Cardiac fibroblast (primary cell): Measurements from ENCODE around the gene DENND4A.
A peak's percentile ranks its signal among the peaks of the same experiment; 100 is the strongest.

Experiments used
- DNase-seq, 2 donors: peaks; one replicate each; pipeline versions ENCODE4 v3.0.0 to v3.0.0-alpha.2; 2010; ENCODE audit warnings: low read depth in 2 of 2
- H3K4me3 ChIP-seq, 2 donors: replicated peaks in 1 of 2; 1 replicate in 1 of 2; 2 replicates in 1 of 2; pipeline ENCODE4 v1.5.1; 2011; ENCODE audit warnings: low read depth in 2 of 2, low read length in 2 of 2, mild to moderate bottlenecking in 2 of 2, moderate library complexity in 1 of 2
- TF ChIP-seq, protein P1 (sequence below): IDR thresholded peaks from one replicate; pipeline ENCODE4 v1.5.1; 2011; ENCODE audit warnings: low read depth, mild to moderate bottlenecking, low read length, inconsistent platforms

DENND4A gene

DNA sequence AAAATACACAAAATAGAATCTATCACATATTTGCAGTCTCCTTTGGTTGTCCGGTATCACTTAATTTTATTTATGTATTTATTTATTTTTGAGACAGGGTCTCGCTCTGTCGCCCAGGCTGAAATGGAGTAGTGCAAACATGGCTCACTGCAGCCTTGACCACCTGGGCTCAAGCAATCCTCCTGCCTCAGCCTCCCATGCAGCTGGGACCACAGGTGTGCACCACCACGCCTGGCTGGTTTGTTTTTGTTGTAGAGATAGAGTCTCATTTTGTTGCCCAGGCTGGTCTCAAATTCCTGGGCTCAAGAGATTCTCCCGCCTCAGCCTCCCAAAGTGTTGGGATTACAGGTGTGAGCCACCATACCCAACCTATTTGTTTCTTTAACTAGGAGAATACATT, 33.9 kb downstream of the DENND4A start:
- no peak for DNase-seq
- no peak overlapping the region for H3K4me3 ChIP-seq
- TF ChIP-seq, protein P1, sequence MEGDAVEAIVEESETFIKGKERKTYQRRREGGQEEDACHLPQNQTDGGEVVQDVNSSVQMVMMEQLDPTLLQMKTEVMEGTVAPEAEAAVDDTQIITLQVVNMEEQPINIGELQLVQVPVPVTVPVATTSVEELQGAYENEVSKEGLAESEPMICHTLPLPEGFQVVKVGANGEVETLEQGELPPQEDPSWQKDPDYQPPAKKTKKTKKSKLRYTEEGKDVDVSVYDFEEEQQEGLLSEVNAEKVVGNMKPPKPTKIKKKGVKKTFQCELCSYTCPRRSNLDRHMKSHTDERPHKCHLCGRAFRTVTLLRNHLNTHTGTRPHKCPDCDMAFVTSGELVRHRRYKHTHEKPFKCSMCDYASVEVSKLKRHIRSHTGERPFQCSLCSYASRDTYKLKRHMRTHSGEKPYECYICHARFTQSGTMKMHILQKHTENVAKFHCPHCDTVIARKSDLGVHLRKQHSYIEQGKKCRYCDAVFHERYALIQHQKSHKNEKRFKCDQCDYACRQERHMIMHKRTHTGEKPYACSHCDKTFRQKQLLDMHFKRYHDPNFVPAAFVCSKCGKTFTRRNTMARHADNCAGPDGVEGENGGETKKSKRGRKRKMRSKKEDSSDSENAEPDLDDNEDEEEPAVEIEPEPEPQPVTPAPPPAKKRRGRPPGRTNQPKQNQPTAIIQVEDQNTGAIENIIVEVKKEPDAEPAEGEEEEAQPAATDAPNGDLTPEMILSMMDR = no peak

GRCh38 chr15:65757256-65757655, 34.8 kb downstream of the DENND4A start:
- DNase-seq = peak in 1 of 2 donors; percentile 13
- TF ChIP-seq, protein P1 = no peak
- no peak overlapping the region for H3K4me3 ChIP-seq

- TF ChIP-seq, protein P1 = no peak
Measured at GRCh38 chr15:65752151-65752700, 39.9 kb downstream of the DENND4A start.

DNA sequence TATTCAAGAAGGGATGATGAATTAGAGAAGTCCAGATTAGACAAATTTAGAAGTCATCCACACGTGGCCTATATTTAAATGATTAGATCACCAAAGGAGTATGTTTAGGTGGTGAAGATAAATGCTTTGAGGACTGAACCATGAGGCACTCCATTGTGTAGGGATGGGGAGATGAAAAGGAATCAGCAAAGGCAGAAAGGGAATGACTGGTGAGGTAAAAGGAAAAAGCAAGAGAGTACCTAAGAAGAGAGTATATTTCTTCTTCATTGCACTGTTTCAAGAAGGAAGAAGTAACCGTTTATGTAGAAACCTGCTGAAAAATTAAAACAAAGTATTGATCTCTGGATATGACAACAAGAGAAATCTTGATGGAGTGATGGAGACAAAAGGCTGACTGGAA, 40.7 kb downstream of the DENND4A start:
- DNase-seq = no peak
- no peak overlapping the region for H3K4me3 ChIP-seq
- TF ChIP-seq, protein P1 = no peak

More at GRCh38 chr15:65752151-65752700, 39.9 kb downstream of the DENND4A start:
- DNase-seq = peak in 1 of 2 donors; percentile 54
- H3K4me3 ChIP-seq = no peak overlapping the region

DNA sequence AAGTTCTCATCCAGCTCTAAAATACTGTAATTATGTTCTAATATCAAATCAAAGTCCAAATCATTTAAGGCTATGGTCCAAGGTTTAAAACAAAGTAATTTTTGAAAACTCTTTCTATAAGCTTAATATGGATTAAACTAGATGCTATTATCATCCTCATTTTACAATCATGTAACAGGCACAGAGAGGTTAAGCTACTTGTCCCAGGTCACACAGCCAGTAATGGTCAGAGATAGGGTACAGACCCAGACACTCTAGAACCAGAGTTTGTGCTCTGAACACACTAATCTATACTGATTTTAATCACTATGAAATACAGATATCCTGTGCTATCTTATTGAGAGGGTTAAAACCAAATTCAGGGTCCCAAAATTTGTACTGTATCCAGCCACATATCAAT, 44.8 kb downstream of the DENND4A start:
- no peak overlapping the region for H3K4me3 ChIP-seq
- TF ChIP-seq, protein P1 = no peak
- DNase-seq = no peak

GRCh38 chr15:65743637-65744252, 48.3 kb downstream of the DENND4A start:
- no peak overlapping the region for H3K4me3 ChIP-seq
- peak in 1 of 2 donors; percentile 3 for DNase-seq
- TF ChIP-seq, protein P1 = no peak

GRCh38 chr15:65740148-65740547, 51.9 kb downstream of the DENND4A start:
- H3K4me3 ChIP-seq = no peak overlapping the region
- no peak for DNase-seq
- TF ChIP-seq, protein P1 = no peak
